Measurements from ENCODE around the gene UBE2S.

The UBE2S gene

DNA sequence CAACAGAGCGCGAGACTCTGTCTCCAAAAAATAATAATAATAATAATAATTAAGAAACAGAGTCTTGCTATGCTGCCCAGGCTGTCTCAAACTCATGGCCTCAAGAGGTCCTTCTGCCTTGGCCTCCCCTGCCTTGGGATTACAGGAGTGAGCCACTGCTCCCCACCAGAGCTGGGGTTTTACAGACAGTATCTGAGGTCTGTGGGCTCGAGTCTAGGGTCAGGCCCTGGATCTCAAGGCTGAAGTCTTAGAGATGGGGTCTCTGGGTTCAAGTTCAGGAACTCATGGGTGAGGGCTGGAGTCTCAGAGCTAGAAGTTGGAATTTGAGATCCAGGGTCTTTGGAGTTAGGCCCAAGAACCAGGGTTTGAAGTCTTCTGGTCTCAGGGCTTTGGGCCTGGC lies 40.8 kb downstream of the UBE2S start:
- in situ Hi-C loops (cut with HindIII; ENCODE audit: low sequenced_read_pairs): no loop called here

DNA sequence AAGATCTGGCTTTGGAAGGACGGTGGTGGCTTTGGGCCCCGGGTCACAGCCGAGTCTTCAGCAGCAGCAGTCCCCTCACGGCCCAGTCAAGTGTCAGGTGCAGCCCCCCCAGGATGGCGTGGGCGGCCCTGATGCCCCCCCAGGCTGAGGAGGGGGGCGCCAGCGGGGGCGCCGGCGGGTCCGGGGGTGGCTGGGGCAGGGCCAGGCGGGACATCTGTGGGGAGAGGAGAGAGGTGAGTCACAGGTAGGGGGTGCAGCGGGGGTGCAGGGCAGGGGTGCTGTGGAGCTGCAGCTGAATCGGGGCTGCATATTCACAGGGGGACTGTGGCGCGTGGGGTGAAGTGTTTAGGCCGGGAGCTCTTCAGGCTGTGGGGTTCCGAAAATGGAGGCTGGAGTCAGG lies 41.6 kb downstream of the UBE2S start:
- in situ Hi-C loops (cut with HindIII; ENCODE audit: low sequenced_read_pairs): no loop called here

DNA sequence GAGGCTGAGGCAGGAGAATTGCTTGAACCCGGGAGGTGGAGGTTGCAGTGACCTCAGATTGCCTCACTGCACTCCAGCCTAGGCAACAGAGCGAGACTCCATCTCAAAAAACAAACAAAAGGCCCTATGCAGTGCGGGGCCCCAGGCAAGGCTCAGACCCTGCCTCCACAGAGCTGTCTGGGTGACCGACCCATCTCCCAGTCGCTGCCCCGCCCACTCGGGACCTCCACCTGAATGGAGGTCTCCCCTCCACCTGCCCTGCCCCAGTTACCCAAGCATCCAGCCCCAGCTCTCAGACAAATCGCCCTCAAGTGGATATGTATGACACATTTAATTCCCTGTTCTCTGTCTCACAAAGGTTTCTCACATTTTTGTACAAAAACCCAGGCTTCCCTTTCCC lies 42.3 kb downstream of the UBE2S start:
- in situ Hi-C loops (cut with HindIII; ENCODE audit: low sequenced_read_pairs): no loop called here

DNA sequence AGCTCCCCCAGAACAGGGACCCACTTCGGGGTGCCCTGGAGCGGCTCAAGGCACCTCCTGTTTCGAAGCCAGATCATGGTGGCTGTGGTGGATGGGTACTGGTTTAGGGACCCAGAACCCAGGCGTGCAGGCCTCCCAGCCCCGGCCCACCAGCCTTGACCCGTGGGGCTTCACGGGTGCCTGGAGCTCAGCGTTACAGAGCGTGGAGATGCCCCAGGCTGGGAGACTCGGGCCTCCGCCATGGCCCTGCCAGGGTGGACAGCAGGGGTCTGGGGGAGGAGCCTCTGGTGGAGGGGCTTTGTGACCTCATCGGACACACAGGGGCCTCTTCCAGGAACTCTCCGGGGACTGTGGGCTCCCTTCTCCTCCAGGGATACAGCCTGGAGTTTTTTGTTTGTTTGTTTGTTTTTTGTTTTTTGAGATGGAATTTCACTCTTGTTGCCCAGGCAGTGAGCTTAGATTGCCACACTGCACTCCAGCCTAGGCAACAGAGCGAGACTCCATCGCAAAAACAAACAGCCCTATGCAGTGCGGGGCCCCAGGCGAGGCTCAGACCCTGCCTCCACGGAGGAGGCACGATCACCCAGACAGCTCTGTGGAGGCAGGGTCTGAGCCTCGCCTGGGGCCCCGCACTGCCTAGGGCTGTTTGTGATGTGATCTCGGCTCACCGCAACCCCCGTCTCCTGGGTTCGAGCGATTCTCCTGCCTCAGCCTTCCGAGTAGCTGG lies 44.4 kb downstream of the UBE2S start, which contains the start of gene GARIN5B:
TSS of gene GARIN5B (minus strand) at position 271 of the 727 bp plus-strand sequence. CDS start at position 77, 194 bp downstream.
- in situ Hi-C loops (cut with HindIII; ENCODE audit: low sequenced_read_pairs): no loop called here

DNA sequence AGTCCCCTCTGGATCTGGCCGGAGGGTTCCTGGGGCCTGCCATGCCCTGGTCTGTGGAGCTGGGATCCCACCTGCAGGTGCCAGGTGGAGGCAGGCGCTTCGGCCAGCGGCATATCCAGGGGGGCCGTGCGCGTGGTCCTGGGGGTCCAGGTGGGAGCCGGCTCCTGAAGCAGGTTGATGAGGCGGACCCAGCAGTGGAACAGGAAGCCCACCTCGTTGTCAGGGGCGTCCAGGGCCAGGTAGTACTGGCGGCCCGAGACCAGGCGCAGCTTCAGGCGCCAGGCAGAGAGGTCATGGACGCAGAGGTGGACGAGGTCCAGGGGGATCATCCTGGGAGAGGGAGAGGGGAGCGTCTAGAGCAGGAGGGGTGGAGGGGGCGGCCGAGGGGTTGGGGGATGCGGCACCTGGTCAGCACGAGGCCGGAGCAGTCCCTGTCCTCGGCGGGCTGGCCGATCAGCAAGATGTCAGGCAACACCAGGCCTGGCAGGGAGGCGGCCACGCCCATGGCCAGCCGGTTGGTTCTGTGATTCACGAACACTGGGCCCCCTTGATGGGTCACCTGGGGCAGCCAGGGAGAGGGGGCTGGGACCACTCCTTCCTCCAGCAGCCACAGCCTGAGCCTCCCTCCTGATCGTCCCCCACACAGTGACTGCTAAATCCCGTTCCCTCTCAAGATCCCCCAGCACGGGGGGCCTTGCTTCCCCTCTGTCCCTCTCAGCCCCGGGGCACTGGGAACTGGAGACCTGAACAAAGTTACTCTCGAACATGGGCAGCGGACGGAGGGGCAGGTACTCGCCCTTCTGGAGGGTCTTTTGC lies 45.2 kb downstream of the UBE2S start:
- in situ Hi-C loops (cut with HindIII; ENCODE audit: low sequenced_read_pairs): no loop called here

DNA sequence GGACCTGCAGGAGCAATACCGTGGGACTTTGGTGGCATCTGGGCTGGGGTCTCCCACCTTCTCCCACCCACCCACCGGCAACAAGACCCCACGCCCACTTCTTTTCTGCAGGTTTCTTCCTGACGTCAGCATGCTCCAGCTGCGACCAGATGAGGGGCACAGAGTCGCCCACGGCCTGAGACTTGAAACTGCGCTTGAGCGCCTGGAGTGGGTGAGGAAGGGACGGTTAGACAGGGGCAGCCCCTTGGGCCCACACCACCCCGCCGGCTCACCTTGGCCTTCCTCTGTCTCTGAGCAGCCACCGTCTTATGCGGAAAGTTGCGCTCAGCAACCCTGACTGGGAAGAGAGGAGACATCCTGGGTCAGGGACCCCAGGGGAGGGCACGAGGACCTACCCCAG lies 46.7 kb downstream of the UBE2S start:
- in situ Hi-C loops (cut with HindIII; ENCODE audit: low sequenced_read_pairs): no loop called here

DNA sequence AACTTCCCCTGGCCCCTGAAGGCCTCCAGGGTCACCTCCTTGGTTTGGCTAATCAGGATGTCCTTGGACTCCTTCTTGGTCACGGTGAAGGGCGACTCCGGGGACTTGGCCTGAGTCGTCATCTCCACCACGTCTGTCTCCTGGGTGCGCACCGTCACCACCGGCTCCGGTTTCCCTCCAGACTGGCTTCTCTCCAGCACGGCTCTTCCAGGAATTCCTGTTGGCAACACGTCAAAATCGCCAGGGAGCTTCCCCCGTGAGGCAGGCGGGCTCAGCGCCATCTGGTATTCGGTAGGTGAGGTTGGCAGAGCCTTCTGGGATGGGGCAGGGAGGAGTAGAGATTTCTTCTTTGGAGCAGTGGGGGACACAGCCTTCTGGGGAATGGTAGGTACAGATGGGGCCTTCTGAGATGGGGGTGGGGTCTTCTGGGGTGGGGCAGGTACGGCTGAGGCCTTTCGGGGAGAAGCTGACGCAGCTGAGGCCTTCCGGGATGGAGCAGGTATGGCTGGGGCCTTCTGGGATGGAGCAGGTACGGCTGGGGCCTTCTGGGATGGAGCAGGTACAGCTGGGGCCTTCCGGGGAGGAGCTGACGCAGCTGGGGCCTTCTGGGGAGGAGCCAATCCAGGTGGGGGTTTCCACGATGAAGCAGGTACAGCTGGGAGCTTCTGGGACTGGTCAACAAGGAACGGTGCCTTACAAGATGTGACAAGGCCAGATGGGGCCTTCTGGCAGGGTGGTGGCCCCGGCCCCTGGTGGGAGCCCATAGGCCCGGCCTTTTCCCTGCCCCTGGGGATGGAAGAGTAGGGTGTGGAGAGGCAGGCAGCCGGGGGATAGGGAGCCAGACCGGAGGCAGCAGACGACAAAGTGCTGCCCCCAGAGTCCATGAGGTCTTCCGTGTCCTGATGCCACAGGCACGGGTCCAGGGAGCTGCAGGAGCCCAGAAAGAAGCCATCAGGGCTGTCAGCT lies 48.4 kb downstream of the UBE2S start:
- in situ Hi-C loops (cut with HindIII; ENCODE audit: low sequenced_read_pairs): loop anchor here (10.0 kb wide), 1 partner anchor 144 kb away; no protein-coding TSS in a partner anchor

DNA sequence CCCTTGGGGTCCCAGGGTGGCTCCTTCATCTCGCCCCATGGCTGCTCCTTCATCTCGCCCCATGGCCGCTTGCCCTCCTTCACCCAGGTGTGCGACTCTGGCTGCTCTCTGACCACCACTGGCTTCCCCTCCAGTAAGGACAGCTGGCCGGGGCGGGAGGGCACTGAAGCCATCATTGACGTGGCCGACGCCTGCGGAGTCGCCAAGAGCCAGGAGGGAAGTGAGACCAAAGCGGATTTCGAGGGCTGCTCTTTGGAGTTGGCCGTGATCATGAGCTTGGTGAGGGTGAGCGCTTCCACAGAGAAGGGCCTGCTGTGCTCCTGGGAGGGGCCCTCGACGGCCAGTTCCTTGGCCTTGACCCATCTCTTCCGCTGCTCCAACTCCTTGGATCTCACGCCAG lies 49.1 kb downstream of the UBE2S start:
- in situ Hi-C loops (cut with HindIII; ENCODE audit: low sequenced_read_pairs): loop anchor here (10.0 kb wide), 1 partner anchor 144 kb away; no protein-coding TSS in a partner anchor

DNA sequence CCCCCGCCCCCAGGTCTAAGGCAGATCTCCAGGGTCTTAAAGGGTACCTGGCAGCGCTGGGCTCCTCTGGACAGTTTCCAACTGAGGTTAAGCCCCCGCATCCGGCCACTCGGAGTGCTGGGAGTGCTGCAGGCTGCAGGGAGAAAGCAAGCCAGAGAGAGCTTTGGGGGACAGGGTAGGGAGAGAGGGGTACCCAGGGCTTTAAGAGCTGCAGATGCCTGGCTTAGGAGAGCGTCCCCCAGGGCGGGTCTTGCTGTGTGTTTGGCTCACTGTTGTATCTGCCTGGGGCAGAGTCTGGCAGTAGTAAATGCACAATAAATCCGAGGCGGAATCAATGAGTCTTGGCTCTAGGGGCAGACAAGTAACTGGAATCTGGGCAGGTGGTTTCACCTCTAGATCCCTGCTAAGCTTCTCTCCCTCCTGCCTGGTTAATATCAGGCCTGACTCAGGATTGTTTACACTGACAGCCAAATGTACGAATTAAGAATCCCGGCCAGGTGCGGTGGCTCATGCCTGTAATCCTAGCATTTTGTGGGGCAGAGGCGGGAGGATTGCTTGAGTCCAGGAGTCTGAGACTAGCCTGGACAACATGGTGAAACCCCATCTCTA lies 52.3 kb downstream of the UBE2S start:
- in situ Hi-C loops (cut with HindIII; ENCODE audit: low sequenced_read_pairs): loop anchor here (10.0 kb wide), 1 partner anchor 141 kb away; no protein-coding TSS in a partner anchor

DNA sequence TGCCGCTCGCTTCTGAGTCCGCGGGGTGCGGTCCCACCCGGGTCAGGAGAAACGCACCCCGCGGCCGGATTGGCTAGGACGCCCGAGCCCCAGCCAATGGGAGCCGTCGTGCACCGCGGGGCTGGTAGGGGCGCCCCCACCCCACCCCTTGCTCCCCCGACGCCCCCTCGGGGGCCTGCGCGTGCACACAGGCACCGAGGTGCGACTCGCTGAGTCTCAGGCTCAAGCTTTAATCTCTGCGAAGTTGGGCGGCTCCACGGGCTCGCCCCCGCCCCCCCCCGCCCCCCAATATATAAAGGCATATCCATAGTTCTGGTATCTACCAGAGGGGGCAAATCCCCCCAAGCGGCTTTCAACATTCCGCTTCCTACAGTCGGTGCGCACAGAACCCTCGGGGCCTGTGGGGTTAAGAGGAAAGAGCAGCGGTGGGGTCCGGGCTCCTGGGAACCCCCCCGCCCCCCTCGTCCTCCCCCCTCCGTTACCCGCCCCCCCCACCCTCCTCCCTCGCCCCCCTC lies 52.8 kb downstream of the UBE2S start, which contains the start of gene COX6B2:
TSS of gene COX6B2 (minus strand) at position 22 of the 515 bp plus-strand sequence. CDS start 198 bp downstream, outside the sequence.
- in situ Hi-C loops (cut with HindIII; ENCODE audit: low sequenced_read_pairs): loop anchor here (10.0 kb wide), 1 partner anchor 140 kb away; no protein-coding TSS in a partner anchor

DNA sequence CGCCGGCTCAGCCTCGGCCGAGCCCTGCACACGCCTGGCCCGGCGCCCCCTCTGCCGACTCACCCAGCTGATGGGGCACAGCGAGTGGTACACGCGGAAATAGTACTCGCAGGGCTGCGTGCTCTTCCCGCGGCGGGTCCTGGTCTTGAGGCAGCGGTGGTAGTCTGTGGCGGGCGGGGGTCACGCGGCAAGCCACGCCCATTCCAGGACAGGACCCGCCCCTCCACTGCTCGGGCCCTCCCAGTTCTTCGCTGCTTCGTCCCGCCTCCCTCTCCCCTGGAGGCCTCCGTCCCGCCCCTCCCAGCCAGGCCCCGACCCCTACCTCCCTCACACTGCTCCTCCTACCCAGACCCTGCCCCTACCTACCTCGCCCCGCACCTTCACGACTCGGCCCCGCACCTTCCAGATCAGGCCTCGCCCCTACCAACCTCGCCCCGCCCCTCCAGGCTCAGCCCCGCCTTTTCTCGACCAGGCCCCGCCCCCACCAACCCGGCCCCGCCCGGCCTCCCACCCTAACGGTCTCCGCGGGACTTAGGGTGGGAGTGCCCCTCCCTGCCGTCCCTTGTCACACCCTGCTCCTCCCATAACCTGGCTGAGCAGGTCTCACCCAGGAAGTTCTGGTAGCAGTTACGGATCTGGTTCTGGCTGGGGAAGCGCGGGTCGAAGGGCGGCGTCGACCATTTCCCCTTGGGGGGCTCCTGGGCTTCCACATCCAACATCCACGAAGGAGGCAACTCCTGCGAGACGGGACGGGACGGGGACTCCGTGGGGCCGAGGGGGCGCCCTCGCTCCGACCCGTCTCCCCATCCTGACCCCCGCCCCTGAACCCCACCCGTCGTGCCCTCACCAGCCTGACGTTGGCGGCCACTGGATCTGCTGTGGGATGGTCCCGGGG lies 53.5 kb downstream of the UBE2S start:
- in situ Hi-C loops (cut with HindIII; ENCODE audit: low sequenced_read_pairs): loop anchor here (10.0 kb wide), 1 partner anchor 139 kb away; no protein-coding TSS in a partner anchor

DNA sequence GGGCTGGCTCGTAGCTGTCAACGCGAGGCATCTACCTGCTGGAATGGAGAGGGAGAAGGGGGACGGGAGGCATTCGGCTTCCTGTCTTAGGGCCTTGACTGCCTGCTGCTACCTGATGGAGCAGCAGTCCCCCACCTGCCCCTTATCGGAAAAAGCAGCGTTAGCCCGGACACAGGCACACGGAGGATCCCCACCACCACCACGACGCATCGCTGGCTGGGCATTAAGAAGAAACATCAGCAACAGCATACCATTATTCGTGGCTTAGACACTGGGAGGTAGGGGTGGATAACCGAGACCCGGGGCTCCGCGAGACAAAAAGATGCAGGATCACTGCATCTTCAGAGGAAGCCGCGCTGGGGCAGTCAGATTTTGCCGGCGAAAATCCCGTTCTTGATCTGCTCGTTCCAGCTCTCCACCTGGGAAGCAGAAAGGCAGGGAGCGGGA lies 54.2 kb downstream of the UBE2S start:
- in situ Hi-C loops (cut with HindIII; ENCODE audit: low sequenced_read_pairs): loop anchor here (10.0 kb wide), 1 partner anchor 139 kb away; no protein-coding TSS in a partner anchor

DNA sequence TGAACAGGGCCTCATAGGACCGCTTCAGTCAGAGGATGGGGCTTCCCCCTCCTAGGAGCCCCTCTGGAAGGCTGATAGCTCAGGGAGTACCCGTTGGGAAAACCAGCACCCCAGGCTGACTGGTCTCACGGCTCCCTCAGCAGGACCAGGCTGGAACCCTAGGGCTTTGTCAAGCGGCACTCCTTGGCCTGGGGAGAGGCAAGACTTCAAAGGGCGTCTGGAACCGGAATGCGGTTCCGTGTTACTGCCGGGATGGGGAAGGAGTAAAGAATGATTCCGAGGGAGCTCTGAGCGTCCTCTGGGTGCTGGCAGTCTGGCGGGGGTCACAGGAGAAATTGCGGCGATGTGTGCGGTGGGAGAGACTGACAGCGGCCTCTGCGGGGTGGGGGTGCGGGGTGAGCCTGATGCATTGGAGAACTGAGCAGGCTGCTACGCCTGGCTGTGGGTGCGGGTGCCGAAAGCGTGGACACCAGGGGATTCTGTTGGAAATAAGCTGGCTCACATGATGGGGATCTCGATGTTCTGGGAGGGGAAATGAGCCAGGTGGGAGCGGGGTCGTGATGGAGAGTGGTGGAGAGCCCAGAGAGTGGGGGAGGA lies 54.9 kb downstream of the UBE2S start:
- in situ Hi-C loops (cut with HindIII; ENCODE audit: low sequenced_read_pairs): loop anchor here (10.0 kb wide), 1 partner anchor 138 kb away; no protein-coding TSS in a partner anchor

DNA sequence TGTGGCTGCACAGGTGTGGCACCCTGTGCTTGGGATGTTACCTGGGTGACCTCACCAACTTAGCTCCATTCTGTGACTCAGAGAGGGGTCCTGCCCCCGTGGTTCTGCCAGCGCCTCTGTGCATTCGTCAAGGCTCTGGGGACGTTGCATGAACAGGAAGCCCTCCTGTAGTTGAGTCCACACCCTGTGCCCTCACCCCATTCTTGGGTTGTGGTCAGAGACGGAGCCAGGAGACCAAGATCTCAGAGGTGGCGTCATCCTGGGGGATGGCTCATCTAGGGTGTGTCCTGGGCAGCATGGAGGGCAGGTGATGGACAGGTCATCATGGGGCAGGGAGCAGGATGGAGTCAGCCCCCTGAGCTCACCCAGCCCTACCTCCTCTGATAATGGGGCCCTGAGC lies 55.5 kb downstream of the UBE2S start:
- in situ Hi-C loops (cut with HindIII; ENCODE audit: low sequenced_read_pairs): loop anchor here (10.0 kb wide), 1 partner anchor 137 kb away; no protein-coding TSS in a partner anchor

DNA sequence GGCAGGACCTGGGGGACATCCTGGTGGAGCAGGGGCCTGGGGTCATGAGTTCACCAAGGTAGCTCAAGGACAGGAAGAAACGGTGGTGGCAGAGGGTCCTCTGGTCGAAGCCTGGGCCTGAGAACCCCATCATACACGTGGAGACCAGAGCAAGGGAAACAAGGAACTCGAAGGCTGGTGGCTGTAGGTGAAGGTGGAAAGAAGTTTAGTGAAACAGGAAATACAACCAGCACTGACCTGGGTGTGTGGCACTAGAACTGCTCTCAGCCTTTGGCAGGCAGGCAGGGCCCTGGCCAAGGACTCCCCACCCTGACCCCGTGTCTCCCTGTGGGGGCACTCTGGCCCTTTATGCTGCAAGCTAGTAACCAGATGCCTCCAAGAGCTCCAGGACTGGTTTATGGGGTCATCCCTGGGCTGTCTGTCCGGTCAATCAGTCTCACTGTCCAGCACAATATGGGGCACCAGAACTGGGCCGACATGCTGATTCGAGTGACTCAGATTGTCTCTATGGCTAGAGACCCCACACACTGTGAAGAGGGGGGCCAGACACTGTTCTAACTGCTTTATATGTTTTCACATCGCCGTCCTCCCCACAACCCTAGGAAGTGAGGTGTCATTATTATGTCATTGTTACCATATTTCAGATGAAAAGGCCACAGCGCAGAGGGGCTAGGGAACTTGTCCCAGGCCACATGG lies 56.8 kb downstream of the UBE2S start:
- in situ Hi-C loops (cut with HindIII; ENCODE audit: low sequenced_read_pairs): loop anchor here (10.0 kb wide), 1 partner anchor 136 kb away; no protein-coding TSS in a partner anchor
